Left cardiac atrium (tissue), 4 donors: ENCODE results near the gene DMPK. TPM values are rescaled to one million over a fixed set of nuclear protein-coding genes. Genes with fewer than 3 reads are reported as not detected.
A peak's percentile ranks its signal among the peaks of the same experiment; 100 is the strongest.

Experiments used
- ATAC-seq, 2 donors: fragments of 200-7000 bp; cut with Tn5 transposase; one replicate each; pipeline ENCODE4 v1.9.1; 2020; ENCODE audit warnings: mild to moderate bottlenecking in 2 of 2, moderate library complexity in 2 of 2
- DNase-seq: peaks from one replicate; pipeline ENCODE4 v3.0.0-alpha.2; 2020
- intact Hi-C, 2 donors: fragments of 100-400 bp; cut with DNase I; formaldehyde crosslinking; loops; one replicate each; pipeline versions ENCODE4 v1.14.1 to v1.15.1; 2022 to 2023
- long read RNA-seq: library from polyadenylated mRNA; unstranded; transcript quantifications from one replicate; pipeline ENCODE4 v2.0.0, GENCODE V29; 2021
- total RNA-seq, 2 donors: library from RNA; stranded (reverse); fragmentation: NEBNext Ultra II Directional; extraction: Animal tissue kit (Norgen Biotek cat#: 25700); gene quantifications; one replicate each; pipeline ENCODE4 v1.2.1, GENCODE V29; 2021
- donor health status: DM: no; HTN: yes; CAD: no.
- donor health status: DM: no; HTN: yes; CAD: no; lungs with severe emphysema.
- donor health status: DM: yes; HTN: yes; CAD: no.
- donor health status: Dilated cardiomyopathy.

The DMPK gene, protein sequence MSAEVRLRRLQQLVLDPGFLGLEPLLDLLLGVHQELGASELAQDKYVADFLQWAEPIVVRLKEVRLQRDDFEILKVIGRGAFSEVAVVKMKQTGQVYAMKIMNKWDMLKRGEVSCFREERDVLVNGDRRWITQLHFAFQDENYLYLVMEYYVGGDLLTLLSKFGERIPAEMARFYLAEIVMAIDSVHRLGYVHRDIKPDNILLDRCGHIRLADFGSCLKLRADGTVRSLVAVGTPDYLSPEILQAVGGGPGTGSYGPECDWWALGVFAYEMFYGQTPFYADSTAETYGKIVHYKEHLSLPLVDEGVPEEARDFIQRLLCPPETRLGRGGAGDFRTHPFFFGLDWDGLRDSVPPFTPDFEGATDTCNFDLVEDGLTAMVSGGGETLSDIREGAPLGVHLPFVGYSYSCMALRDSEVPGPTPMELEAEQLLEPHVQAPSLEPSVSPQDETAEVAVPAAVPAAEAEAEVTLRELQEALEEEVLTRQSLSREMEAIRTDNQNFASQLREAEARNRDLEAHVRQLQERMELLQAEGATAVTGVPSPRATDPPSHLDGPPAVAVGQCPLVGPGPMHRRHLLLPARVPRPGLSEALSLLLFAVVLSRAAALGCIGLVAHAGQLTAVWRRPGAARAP
- total RNA-seq: 100 to 1,000 TPM; 200 to 241 TPM
- long read RNA-seq, partial matches to known transcripts: 17 of 72 reads
- long read RNA-seq, other reads (novel, unspliced or antisense): 52 of 72 reads

DNA sequence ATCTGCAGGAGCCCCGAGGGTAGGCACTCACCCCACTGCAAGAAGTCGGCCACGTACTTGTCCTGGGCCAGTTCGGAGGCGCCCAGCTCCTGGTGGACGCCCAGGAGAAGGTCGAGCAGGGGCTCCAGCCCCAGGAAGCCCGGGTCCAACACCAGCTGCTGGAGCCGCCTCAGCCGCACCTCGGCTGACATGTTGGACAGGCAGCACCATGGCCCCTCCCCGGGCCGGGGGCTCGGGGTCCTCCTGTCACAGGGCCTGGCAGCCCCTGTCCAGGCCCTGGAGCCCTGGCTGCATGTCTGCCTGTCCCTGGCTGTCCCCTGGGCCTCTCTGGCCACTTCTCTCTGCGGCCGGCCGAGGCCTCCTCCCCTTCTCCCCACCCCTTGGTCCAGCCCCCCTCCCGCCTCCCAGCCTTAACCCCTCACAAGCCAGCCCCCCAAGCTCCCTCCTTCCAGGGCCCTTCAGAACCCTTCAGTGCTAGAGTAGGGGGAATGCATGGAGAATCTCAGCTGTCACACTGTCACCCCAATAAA is at the start of gene DMPK:
DMPK (minus strand) TSS at position 329 of the 530 bp plus-strand sequence; CDS start at position 191, 138 bp downstream.
- ATAC-seq (peak; percentile 67 to 74), DNase-seq (peak; percentile 68)
- intact Hi-C loops: no loop called here

DNA sequence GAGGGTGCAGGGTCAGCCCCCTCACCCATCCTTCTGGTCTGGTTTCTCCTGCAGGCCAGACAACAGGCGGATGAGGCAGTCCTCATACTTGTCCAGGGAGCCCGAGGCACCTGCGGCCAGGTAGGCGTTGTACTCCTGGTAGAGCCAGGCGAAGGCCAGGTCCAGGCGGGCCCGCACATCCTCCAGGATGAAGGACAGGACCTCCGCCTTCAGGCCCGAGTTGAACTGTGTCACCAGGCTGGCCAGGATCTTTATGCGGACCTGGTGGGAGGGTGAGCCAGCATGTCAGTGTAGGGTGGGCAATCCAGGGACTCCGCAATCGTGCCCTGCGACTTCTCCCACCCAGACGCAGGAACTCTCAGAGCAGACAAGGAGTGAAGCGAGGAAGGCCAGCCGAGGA is 46.7 kb upstream of the DMPK start:
- no peak for ATAC-seq
- no peak for DNase-seq
- intact Hi-C loops: no loop called here

DNA sequence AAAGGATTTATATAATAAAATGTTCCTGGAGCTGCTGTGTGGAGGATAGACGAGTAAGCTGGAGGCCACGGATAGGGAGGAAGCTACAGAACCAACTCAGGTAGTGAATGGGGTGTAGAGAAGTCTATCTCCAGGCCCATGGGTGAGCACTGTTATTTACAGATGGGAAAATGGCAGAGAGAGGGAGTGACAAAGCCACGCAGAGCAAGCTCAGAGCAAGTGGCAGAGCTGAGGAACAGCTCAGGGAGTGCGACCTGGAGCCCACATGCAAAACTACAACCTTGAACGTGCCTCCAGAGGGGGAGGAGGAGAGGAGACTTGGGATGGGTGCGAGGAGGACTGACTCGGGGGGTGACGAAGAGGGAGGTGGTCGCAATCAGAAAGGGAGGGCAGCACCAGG is 46.2 kb upstream of the DMPK start:
- intact Hi-C loops: no loop called here
- DNase-seq (no peak), ATAC-seq (no peak)

DNA sequence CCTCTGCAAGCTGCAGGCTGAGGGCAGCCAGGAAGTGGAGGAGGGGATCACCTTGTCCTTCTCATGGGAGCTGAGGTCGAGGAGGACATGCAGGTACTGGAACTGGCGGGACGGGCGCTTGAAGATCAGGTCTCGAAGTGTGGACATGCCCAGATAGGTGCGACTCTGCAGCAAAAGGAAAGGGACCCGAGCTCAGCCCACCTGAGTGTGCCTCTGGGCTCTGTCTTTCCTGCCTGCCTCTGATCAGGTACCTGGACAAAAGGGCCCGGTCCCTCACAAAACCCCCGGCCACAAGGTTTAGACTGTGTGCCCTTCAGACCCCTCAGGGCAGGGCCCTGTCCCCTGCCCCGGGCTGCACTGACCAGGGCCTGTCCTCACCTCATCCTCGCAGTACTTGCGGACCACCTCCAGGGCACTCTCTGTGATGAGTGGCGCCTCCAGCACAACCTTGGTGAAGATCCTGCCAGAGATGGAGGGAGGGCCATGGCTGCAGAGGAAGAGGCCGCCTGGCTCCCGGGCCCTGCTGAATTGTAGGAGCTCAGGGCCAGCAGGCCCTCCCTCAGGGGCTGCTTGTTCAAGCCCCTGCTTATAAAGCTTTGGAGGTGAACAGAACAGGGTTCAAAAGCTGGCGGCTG is 45.3 kb upstream of the DMPK start:
- ATAC-seq: no peak
- DNase-seq: no peak
- intact Hi-C loops: no loop called here

DNA sequence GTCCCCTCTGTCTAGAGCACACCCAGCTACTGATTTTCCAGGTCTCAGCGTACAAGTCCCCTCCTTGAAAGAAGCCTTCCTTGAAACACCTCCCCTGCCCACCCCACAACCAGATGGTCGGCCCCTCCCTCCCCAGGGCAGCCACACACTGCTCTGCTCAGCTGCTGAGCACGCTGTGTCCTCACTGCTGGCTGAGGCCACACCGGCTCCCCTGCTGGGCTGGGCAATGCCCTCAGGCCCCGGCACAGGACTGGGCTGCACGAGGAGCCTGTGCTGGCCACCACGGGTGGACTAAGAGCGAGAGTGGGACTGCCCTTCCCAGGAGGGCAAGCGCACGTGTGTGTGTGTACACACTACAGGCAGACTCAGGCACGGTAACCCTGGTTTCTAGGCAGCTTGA is 44.6 kb upstream of the DMPK start:
- intact Hi-C loops: no loop called here
- ATAC-seq: no peak
- DNase-seq: no peak

DNA sequence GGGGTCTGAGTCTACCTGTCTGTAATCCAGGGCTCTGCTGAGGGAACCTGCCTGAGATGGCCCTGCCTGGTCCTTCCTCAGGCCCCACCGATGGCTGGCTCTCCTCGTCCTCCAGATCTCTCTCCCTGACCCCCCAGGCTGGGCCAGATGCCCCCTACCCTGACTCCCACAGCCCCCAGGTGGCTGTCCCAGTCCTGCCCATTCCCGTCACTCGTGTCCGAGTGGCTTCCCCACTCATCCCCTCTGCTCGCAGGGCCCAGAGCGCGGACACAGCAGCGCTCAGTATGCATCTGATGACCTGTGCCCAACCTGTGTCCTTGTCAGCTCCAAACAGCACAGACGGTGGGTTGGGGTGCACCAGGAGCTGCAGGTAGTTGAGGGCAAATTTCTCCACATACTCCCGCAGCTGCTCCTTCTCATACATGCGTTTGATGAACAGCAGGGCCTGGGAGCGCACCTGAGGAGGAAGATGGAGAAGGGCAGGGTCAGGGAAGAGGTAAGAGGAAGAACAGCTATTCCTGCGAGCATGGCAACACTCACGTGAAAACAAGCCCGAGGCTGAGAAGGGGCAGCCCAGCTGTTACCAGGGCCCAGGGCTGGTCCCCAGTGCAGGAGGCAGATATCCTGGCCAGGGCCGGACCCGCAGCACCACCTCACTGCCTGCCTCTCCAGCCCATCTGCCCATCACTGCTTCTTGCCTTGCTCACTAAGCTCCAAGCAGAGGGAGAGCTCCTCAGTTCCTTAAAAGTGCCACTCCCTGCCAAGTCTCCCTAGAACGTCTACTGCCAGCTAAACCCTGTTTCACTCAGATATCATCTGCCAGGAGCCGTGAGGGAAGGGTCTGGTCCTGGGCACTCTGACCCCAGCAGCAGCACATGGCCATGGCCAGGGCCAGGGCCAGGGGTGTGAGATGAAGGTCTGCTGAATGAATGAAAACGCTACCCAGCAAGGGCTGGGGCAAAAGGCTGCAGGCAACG is 43.9 kb upstream of the DMPK start:
- DNase-seq (no peak), ATAC-seq (no peak)
- intact Hi-C loops: no loop called here

DNA sequence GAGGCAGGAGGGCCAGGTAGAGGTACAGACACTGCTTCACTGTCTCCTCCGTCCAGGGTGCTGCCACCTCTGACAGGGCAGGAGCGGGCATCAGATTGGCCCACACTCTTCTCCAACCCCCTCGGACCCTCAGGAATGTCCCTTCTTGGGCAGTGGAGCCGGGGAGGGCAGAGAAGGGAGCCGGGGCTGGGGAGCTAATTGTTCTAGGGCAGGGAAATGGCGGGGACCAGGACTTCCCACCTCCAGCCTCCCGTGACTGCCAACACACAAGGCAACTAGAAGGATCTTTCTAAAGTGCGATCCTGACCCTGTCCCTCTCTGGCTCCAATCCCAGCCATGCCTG is 42.9 kb upstream of the DMPK start:
- intact Hi-C loops: no loop called here
- ATAC-seq (no peak), DNase-seq (no peak)

DNA sequence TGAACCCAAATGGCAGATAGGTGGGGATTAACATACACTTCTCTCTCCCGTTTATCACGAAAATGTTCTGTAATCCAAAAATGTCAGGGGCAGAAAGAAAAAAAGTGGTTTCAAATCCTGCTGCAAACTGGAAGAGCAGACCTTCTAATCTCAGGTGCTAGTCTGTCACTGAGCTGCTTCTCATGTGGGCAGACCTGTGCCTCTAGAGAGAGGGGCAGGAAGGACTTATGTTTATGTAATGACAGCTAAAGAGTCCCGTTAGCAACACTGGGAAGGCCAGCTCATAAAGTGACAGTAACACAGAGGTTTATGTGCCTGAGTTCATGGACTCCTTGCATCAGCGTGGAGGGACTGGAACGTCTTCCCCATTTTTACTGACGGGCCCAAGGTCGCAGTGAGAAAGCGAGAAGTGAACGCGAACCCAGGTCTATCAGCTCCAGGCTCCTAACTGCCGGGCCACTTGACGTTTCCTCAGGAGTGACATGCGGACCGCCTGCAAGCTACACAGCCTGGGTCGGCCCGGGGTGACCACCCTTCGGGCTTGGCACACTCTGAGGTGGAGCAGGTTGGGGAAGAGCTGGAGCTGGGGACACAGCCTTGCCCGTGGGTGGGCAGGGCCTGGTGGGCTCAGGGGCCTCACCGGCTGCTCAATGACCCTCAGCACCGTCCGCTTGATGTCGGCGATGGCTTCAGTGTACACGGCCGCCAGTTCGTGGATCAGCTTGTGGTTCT is 42.4 kb upstream of the DMPK start:
- intact Hi-C loops: no loop called here
- no peak for ATAC-seq
- DNase-seq: no peak

DNA sequence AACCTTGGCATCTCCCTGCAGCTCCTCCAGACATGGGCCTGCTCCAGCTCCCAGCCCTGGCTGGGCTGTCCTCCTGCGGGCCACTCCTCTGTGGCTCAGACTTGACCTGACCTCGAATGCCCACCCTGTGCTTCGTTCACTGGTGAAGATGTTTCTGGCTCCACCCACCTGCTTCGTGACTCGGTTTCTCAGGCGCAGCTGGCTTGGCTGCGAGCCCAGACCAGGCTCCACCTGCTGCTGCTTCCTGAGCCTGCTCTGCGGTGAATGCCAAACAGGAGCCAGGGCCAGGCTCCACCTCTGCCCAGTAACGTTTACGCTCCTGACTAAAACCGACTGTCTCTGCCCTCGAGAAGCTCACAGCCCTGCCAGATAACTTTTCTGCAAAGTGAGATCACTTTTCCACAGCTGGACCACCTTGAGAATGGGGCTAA is 41.8 kb upstream of the DMPK start:
- DNase-seq: no peak
- intact Hi-C loops: no loop called here
- ATAC-seq: peak in 1 of 2 donors; percentile 53

DNA sequence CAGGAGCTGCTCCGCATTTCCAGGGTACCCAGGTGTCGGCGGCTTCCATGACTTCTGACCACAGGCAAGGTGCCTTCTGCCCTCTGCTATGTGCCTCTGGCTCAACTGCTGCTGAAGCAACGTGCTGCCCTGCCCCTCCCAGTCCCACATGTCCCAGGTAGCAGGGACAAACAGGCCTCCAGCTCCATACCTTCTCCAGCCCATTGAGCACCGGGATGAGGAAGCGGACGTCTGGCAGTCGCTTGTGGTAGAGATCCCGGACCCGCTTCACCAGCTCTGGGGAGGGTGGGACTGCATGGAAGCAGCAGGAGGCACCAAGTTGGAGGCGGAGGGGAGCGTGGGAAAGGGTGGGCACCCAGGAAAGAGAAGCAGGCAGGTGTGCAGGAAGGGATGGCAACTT is 40.9 kb upstream of the DMPK start:
- ATAC-seq (no peak), DNase-seq (no peak)
- intact Hi-C loops: no loop called here

DNA sequence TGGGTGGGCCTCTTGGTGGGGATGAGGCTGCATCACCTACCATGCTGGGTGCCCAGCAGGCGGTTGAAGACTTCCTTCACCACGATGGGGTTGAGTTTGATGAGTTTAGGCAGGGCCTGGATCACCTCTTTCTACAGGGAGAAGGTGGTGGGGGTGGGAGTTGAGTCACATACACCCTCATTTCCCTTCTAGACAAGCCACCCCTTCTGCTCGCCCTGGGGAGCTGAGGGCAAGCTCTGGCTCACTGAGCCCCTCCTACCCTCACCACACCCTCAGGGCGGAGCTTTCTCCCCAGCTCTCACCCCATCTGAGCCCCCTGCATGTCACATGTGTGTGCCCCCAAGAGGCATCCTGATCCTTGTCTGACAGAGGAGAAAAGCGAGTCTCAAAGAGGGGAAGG is 40.4 kb upstream of the DMPK start:
- ATAC-seq (no peak), DNase-seq (no peak)
- intact Hi-C loops: no loop called here

DNA sequence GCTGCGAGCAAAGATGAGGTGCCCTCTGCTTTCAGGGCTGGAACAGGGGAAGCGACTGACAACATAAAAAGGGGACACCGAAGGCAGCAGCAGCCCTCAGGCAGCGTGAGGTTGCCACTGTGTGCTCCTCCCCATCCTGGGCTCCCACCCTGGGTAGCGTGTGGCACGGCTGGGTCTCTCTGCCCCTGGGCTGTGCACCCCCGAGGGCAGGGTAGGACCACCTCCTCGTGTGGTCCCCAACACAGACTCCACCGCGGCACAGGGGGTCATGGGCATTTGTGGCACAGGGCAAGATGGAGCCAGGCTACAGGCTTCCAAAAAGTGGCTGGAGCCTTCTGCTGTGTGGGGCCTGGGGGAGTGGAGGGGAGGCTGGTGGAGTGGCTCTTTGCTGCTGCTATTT is 39.3 kb upstream of the DMPK start:
- no peak for ATAC-seq

DNA sequence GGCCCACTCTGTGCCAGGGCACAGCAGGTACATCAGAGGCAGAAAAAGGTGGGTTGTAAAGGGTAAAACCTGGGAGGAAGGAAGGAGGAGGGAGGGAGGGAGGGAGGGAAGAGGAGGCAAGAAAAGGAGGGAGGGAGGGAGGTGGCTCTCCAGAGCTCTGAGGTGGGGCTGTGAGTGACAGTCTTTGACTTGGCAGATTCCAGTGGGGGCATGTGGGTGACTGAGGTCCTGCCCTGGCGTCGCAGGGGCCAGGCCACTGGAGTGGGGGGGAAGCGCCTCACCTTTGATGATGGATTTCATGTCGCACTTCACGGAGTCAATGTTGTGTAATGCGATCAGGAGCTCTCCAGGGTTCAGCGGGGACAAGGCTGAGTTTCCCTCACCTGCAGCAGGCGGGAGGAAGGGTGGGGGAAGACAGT is 38.8 kb upstream of the DMPK start:
- intact Hi-C loops: no loop called here
- ATAC-seq (no peak), DNase-seq (no peak)

More for the DNA sequence above, 39.3 kb upstream of the DMPK start:
- DNase-seq: no peak
- intact Hi-C loops: no loop called here

DNA sequence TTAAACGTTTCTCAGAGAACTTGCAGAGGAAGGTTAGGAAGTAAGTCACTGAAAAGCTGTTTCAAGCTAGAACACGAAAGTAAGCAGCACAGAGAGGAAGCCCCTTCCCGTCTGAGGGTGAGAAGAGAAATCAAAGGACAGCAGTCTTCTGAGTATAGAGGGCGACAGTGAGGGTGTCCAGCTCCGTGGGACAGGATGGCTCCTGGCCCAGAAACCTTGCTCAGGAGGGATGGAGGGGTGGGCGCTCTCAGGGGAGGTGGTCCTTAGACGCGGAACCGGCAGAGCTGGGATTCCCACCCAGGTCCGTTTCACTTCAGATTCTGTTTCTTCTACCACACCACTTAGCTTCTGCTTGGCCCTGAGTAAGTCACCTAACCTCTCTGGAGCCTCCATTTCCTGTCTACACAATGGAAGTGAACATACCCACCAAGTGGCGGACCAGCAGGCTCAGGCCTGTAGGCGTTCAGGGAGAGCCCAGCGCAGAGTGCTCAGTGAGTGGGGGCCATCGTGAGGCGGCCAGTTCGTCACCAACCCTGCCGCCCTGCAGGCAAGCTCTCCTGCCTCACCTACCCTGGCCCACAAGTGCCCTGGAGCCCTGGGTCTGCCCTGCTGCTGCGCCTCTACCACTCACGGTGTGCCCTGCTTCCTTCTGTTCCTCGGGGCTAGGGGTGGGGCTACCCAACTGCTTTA is 38.3 kb upstream of the DMPK start:
- DNase-seq (no peak), ATAC-seq (no peak)
- intact Hi-C loops: no loop called here

DNA sequence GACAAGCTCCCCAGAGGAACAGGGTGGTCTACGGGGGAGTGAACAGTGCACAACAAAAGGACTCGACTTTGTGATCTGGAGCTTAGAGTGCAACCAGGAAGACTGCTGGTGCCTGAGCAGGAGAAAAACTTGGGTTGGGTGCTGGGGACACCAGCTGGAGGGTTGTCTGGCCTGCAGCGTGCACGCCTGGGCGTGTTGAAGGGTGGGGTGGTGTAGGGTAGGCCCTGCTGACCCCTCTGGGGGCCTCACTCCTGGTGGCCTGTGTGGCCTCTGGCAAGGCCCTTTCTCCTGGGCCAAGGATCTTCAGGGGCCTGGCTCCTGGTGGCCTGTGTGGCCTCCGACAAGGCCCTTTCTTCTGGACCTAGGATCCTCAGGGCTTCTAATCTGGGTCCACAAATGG is 37.5 kb upstream of the DMPK start:
- intact Hi-C loops: no loop called here
- ATAC-seq (no peak), DNase-seq (no peak)

DNA sequence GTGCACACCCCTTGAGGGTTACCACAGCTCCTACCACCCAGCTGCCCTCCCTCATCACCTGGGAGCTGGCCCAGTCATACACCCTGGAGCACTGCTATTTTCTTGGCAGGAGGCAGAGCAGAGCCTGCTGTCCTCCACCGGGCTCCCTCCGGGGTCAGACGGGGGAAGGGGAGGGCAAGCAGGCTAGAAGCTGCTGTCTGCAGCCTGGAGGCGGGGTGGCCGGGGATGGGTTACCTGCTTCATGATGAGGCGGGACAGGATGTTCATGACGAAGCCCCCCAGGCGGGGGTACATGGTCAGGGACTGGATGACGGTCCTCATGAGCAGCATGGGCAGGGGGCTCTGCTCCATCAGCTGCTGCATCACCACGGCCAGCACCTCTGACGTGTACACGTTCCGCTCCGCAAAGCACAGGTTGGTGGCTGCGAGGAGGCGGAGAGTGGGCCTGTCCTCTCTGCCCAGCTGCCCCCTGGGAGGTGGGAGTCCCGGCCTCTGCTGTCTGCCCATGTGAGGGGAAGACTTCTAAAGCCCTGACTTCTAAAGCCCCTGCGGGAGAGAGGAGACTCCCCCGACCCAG is 35.5 kb upstream of the DMPK start:
- peak in 1 of 2 donors; percentile 2 for ATAC-seq
- no peak for DNase-seq
- intact Hi-C loops: no loop called here

DNA sequence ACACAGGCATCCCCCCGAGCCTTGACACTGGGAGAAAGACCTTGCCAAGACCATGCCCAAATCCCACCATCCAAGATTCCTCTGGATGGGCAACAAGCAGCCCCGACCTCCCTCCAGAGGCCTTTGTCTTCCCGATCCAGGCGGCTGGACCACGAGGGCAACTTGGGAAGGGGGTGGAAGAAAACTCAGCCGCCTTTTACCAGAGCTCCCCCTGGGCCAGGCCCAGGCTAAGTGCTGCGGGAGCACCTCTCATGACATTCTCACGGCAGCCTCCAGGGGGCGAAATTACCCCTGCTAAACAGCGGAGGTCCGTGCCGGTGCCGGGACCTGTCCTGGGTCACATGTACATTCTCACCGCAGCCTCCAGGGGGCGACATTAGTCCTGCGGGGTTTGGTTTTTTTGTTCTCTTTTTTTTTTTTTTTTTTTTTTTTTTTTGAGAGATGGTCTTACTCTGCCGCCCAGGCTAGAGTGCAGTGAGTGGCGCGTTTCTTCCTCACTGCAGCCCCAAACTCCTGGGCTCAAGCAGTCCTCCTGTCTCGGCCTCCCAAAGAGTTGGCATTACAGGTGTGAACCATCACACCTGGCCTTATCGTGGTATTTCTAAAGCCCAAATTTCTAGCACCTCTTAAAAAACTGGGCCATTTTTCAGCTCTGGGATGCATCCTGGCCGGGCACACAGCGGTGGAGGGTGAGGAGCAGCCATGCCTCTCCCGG is 34.9 kb upstream of the DMPK start:
- DNase-seq (peak; percentile 94), ATAC-seq (peak; percentile 86 to 92)
- intact Hi-C loops: no loop called here
